ENCODE measurements around the gene PCDH18.
"Not testable (repeated sequence)": the region's sequence is repeated elsewhere in the genome, so short reads cannot be mapped to it uniquely, and the experiment has no call there.

The PCDH18 gene

GRCh38 chr4:137531168-137531985, 917 bp downstream of the PCDH18 start:
- DNase-seq (ENCODE audit: low spot score) = no peak

- no peak for DNase-seq (ENCODE audit: low spot score)
Measured at GRCh38 chr4:137530176-137530575, 2.1 kb downstream of the PCDH18 start.

GRCh38 chr4:137529432-137529831, 2.9 kb downstream of the PCDH18 start:
- no peak for DNase-seq (ENCODE audit: low spot score)

GRCh38 chr4:137528673-137529072, 3.6 kb downstream of the PCDH18 start:
- DNase-seq (ENCODE audit: low spot score) = no peak

- no peak for DNase-seq (ENCODE audit: low spot score)
Measured at GRCh38 chr4:137526681-137527080, 5.6 kb downstream of the PCDH18 start.

- DNase-seq (ENCODE audit: low spot score) = no peak
Measured at GRCh38 chr4:137524725-137525369, 7.4 kb downstream of the PCDH18 start.

- DNase-seq (ENCODE audit: low spot score) = no peak
Measured at GRCh38 chr4:137523329-137523728, 9.0 kb downstream of the PCDH18 start.

- no peak for DNase-seq (ENCODE audit: low spot score)
Measured at GRCh38 chr4:137521053-137521452, 11.2 kb downstream of the PCDH18 start.

- no peak for DNase-seq (ENCODE audit: low spot score)
Measured at GRCh38 chr4:137519406-137519805, 12.9 kb downstream of the PCDH18 start.

- not testable (repeated sequence) for DNase-seq (ENCODE audit: low spot score)
Measured at GRCh38 chr4:137517323-137517722, 15.0 kb downstream of the PCDH18 start.

- DNase-seq (ENCODE audit: low spot score) = no peak
Measured at GRCh38 chr4:137514406-137515111, 17.7 kb downstream of the PCDH18 start.

GRCh38 chr4:137510557-137511265, 21.6 kb downstream of the PCDH18 start:
- no peak for DNase-seq (ENCODE audit: low spot score)

- no peak for DNase-seq (ENCODE audit: low spot score)
Measured at GRCh38 chr4:137509855-137510282, 22.4 kb downstream of the PCDH18 start.

GRCh38 chr4:137502339-137503129, 29.8 kb downstream of the PCDH18 start:
- no peak for DNase-seq (ENCODE audit: low spot score)

- not testable (repeated sequence) for DNase-seq (ENCODE audit: low spot score)
Measured at GRCh38 chr4:137496267-137496666, 36.0 kb downstream of the PCDH18 start.

- no peak for DNase-seq (ENCODE audit: low spot score)
Measured at GRCh38 chr4:137495578-137495977, 36.7 kb downstream of the PCDH18 start.

GRCh38 chr4:137483313-137483959, 48.9 kb downstream of the PCDH18 start:
- DNase-seq (ENCODE audit: low spot score) = not testable (repeated sequence)

- DNase-seq (ENCODE audit: low spot score) = not testable (repeated sequence)
Measured at GRCh38 chr4:137479657-137480056, 52.6 kb downstream of the PCDH18 start.

GRCh38 chr4:137476345-137476744, 55.9 kb downstream of the PCDH18 start:
- DNase-seq (ENCODE audit: low spot score) = no peak

GRCh38 chr4:137474711-137475301, 57.5 kb downstream of the PCDH18 start:
- no peak for DNase-seq (ENCODE audit: low spot score)

Measured in putamen (tissue), 1 donor.